ENCODE data around the gene SIRT3.

DNA sequence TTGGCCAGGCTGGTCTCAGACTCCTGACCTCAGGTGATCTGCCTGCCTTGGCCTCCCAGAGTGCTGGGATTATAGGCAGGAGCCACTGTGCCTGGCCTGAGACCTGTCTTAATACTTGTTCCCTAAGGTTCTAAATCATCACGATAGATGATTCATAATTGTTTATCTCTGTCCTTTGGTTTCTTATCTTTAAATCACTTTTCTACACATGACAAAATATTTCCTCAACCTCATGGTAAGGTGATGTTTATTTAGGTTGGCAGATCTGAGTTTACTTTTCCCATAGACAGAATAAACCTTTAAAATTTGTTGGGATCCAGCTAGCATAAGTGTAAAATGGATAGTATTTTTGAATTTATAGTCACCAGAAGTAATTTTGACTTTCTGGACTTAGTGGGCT lies 4.2 kb upstream of the SIRT3 start:
- TF ChIP-seq POLR2A (IDR thresholded peaks at IDR 0.05; ENCODE audit: insufficient read depth in 1 of 2, low read depth in 2 of 2, low read length in 2 of 2) (no peak), CENPT (CRISPR knock-in tag; IDR thresholded peaks at IDR 0.05; ENCODE audit: low read depth) (no peak), HNRNPK (IDR thresholded peaks at IDR 0.05; ENCODE audit: low read depth, low read length, poor library complexity, severe bottlenecking) (no peak), ZBTB21 (CRISPR knock-in tag; IDR thresholded peaks at IDR 0.05) (no peak)
- TF ChIP-seq, protein P1, sequence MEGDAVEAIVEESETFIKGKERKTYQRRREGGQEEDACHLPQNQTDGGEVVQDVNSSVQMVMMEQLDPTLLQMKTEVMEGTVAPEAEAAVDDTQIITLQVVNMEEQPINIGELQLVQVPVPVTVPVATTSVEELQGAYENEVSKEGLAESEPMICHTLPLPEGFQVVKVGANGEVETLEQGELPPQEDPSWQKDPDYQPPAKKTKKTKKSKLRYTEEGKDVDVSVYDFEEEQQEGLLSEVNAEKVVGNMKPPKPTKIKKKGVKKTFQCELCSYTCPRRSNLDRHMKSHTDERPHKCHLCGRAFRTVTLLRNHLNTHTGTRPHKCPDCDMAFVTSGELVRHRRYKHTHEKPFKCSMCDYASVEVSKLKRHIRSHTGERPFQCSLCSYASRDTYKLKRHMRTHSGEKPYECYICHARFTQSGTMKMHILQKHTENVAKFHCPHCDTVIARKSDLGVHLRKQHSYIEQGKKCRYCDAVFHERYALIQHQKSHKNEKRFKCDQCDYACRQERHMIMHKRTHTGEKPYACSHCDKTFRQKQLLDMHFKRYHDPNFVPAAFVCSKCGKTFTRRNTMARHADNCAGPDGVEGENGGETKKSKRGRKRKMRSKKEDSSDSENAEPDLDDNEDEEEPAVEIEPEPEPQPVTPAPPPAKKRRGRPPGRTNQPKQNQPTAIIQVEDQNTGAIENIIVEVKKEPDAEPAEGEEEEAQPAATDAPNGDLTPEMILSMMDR (CRISPR knock-in tag; IDR thresholded peaks at IDR 0.05), result no peak
- TF ChIP-seq, protein P2, sequence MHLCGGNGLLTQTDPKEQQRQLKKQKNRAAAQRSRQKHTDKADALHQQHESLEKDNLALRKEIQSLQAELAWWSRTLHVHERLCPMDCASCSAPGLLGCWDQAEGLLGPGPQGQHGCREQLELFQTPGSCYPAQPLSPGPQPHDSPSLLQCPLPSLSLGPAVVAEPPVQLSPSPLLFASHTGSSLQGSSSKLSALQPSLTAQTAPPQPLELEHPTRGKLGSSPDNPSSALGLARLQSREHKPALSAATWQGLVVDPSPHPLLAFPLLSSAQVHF (CRISPR knock-in tag; IDR thresholded peaks at IDR 0.05), result no peak
